A673 (cell line): ENCODE measurements around the gene DOCK1.

Experiments
- EZH2 ChIP-seq: fragments of 200-600 bp; sonication (generic); IDR thresholded peaks from 2 replicates; pipeline ENCODE4 v1.6.1; 2017; ENCODE audit warnings: borderline replicate concordance, low read depth, mild to moderate bottlenecking, mixed read lengths, antibody characterized with exemption, low read length; ENCODE audit not compliant: poor library complexity, severe bottlenecking
- TF ChIP-seq, protein P1 (sequence below): fragments of 300-800, 200-600 bp; sonication (generic); conservative IDR thresholded peaks from 2 replicates; pipeline ENCODE4 v1.5.1; 2017; ENCODE audit warnings: low read depth, mild to moderate bottlenecking, antibody characterized with exemption, low read length, moderate library complexity, mixed read lengths

DNA sequence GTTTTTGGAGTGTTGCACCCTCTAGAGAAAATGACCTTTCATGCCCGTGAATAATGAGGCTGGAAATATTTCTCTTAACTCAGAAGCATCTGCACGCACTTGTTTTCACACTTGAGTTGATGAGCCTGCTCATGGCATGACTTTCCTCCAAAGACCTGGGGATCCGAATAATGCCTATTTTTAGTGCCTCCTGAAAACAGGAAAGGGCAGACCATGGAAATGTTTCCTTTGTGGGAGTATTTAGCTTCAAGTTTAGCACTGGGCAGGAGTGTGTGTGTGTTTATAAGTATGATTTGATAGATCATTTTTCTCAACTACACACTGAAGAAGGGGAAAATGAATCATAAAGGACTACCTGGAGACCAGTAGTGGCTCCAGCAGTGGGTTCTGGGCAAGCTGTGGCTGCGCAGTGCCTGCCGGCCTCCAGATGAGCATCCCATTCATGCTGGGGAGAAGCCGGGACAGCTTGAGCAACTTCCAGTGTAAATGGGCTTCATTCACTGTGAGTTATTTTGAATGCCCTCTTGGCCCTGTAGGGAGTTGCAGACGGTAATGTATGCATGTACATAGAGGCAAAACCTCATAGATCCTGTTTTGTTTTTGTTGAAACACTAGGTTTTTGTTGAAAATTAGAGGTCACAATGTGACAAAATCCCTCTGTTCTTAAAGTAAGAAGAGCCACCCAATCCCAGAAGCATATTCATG is 408.9 kb downstream of the DOCK1 start:
- TF ChIP-seq, protein P1, sequence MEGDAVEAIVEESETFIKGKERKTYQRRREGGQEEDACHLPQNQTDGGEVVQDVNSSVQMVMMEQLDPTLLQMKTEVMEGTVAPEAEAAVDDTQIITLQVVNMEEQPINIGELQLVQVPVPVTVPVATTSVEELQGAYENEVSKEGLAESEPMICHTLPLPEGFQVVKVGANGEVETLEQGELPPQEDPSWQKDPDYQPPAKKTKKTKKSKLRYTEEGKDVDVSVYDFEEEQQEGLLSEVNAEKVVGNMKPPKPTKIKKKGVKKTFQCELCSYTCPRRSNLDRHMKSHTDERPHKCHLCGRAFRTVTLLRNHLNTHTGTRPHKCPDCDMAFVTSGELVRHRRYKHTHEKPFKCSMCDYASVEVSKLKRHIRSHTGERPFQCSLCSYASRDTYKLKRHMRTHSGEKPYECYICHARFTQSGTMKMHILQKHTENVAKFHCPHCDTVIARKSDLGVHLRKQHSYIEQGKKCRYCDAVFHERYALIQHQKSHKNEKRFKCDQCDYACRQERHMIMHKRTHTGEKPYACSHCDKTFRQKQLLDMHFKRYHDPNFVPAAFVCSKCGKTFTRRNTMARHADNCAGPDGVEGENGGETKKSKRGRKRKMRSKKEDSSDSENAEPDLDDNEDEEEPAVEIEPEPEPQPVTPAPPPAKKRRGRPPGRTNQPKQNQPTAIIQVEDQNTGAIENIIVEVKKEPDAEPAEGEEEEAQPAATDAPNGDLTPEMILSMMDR = no peak
- TF ChIP-seq EZH2 = no peak
